Measurements from ENCODE around the gene HOGA1.
"Not testable (repeated sequence)": the region's sequence is repeated elsewhere in the genome, so short reads cannot be mapped to it uniquely, and the experiment has no call there.

The HOGA1 gene

GRCh38 chr10:97612386-97612785 lies 28.2 kb downstream of the HOGA1 start:
- DNase-seq = no peak

GRCh38 chr10:97618285-97618684 lies 34.1 kb downstream of the HOGA1 start:
- no peak for DNase-seq

GRCh38 chr10:97618733-97619132 lies 34.5 kb downstream of the HOGA1 start:
- no peak for DNase-seq

GRCh38 chr10:97623277-97623676 lies 39.1 kb downstream of the HOGA1 start:
- DNase-seq = no peak

GRCh38 chr10:97627731-97628130 lies 43.5 kb downstream of the HOGA1 start:
- DNase-seq = no peak

- no peak for DNase-seq
Observed at GRCh38 chr10:97628228-97628627, 44.0 kb downstream of the HOGA1 start.

GRCh38 chr10:97629289-97629688 lies 45.1 kb downstream of the HOGA1 start:
- DNase-seq = no peak

- no peak for DNase-seq
Observed at GRCh38 chr10:97631098-97631497, 46.9 kb downstream of the HOGA1 start.

- peak; percentile 70 for DNase-seq
Observed at GRCh38 chr10:97632949-97633884, 49.0 kb downstream of the HOGA1 start, which contains the start of gene MORN4. Gene MORN4 (minus strand): TSS chr10:97633500. CDS start chr10:97619653, 13,847 bp downstream.

GRCh38 chr10:97633921-97634320 lies 49.7 kb downstream of the HOGA1 start:
- DNase-seq = no peak

- DNase-seq = no peak
Observed at GRCh38 chr10:97635577-97635976, 51.4 kb downstream of the HOGA1 start.

GRCh38 chr10:97639090-97639489 lies 54.9 kb downstream of the HOGA1 start:
- DNase-seq = not testable (repeated sequence)

- DNase-seq = peak; percentile 93
Observed at GRCh38 chr10:97640174-97640867, 56.1 kb downstream of the HOGA1 start, which contains the start of gene PI4K2A. Gene PI4K2A (plus strand): TSS chr10:97640671. CDS start chr10:97640743, 72 bp downstream.

GRCh38 chr10:97640868-97641811 lies 57.0 kb downstream of the HOGA1 start:
- no peak for DNase-seq

- not testable (repeated sequence) for DNase-seq
Observed at GRCh38 chr10:97642471-97643159, 58.4 kb downstream of the HOGA1 start.

GRCh38 chr10:97643441-97643985 lies 59.3 kb downstream of the HOGA1 start:
- DNase-seq = no peak

GRCh38 chr10:97644936-97645335 lies 60.7 kb downstream of the HOGA1 start:
- no peak for DNase-seq

- DNase-seq = no peak
Observed at GRCh38 chr10:97647556-97647955, 63.4 kb downstream of the HOGA1 start.

GRCh38 chr10:97648562-97649404 lies 64.6 kb downstream of the HOGA1 start:
- DNase-seq = no peak

GRCh38 chr10:97649405-97649750 lies 65.2 kb downstream of the HOGA1 start:
- DNase-seq = not testable (repeated sequence)

- DNase-seq = no peak
Observed at GRCh38 chr10:97650726-97651125, 66.5 kb downstream of the HOGA1 start.

All from NCI-H526 treated with DMSO at 0.1 percent for 48 hours (cell line).